Esophagus (tissue), 2 donors: ENCODE results near the gene GSE1. TPM values are rescaled to one million over a fixed set of nuclear protein-coding genes. Genes with fewer than 3 reads are reported as not detected.

Experiments used
- H3K27ac ChIP-seq, 2 donors: one replicate each; pipeline ENCODE4 v1.5.1; 2013; ENCODE audit warnings: low read depth in 2 of 2, mild to moderate bottlenecking in 2 of 2, inconsistent platforms in 1 of 2, low read length in 1 of 2, moderate library complexity in 1 of 2
- H3K27me3 ChIP-seq, 2 donors: one replicate each; pipeline ENCODE4 v1.6.1; 2013; ENCODE audit warnings: low read length in 2 of 2, control low read depth in 1 of 2, mild to moderate bottlenecking in 1 of 2; ENCODE audit not compliant: insufficient read depth in 2 of 2, control insufficient read depth in 1 of 2
- H3K36me3 ChIP-seq, 2 donors: one replicate each; pipeline ENCODE4 v1.6.1; 2013; ENCODE audit warnings: low read length in 1 of 2; ENCODE audit not compliant: control insufficient read depth in 2 of 2, insufficient read depth in 2 of 2
- H3K4me1 ChIP-seq, 2 donors: one replicate each; pipeline ENCODE4 v1.6.1; 2013; ENCODE audit warnings: low read length in 1 of 2; ENCODE audit not compliant: control insufficient read depth in 2 of 2, insufficient read depth in 2 of 2
- H3K4me3 ChIP-seq, 2 donors: one replicate each; pipeline ENCODE4 v1.5.1; 2013; ENCODE audit warnings: low read length in 2 of 2, mild to moderate bottlenecking in 2 of 2, low read depth in 1 of 2, moderate library complexity in 1 of 2
- H3K9me3 ChIP-seq, 2 donors: one replicate each; pipeline ENCODE4 v1.6.1; 2013; ENCODE audit warnings: mild to moderate bottlenecking in 2 of 2, low read depth in 1 of 2, low read length in 1 of 2, moderate library complexity in 1 of 2; ENCODE audit not compliant: control insufficient read depth in 2 of 2, insufficient read depth in 1 of 2
- WGBS, 2 donors: extraction: QIAGEN DNeasy Blood & Tissue Kit; methylation state at CpG; one replicate each; pipeline ENCODE4 v1.1.7; 2013; 5-methylcytosine and 5-hydroxymethylcytosine counted together
- polyA plus RNA-seq, 2 donors: library from polyadenylated mRNA; stranded (reverse); fragments of 200-250 nt; gene quantifications; one replicate each; pipeline ENCODE4 v1.2.3, GENCODE V29; 2013
- donor health status: healthy with polysubstance abuse.
- donor health status: Bipolar disorder and iron deficiency.

GSE1 gene
- polyA plus RNA-seq, 2 donors: 8.9 to 19.6 TPM

DNA sequence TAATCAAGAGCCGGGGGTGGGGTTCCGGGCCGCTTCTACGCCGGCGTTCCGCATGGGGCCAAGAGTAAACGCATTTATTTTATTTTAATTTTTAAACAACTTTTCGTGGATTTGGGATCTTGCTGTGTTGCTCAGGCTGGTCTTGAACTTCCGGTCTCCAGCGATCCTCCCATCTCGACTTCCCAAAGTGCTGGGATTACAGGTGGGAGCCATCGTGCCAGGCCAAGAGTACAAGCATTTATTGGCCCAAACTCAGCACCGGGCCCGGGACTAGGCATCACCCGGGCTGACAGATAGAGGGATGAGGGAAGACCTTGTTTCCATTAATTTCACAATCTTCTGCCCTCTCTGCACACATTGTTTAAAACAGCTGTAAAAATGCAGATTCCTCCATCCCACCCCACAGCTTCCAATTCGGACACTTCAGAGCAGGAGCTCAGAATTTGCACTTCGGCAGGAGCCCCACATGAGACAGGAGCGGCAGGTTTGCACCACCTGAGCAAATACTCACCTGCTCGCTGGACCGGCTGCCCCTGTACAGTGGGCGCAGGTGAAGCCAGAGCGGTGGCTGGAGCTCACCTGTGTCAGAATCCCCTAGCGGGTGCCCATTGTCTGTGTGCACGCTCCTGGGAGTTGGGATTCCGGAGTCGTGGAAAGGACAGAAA, 76.3 kb downstream of the GSE1 start:
- Histone ChIP-seq H3K36me3 (no peaks in the 10 kb centered on the region), H3K27ac (no peak overlapping the region), H3K4me1 (peaks cover 0 to 3% of the 10 kb centered on the region in 2 donors), H3K9me3 (no peaks in the 10 kb centered on the region), H3K4me3 (peak overlapping the region in 1 of 2 donors; percentile 29), H3K27me3 (no peaks in the 10 kb centered on the region)
- 30 to 34% methylated on average over 26 to 27 of the region's 27 CpGs for WGBS, 2 donors

DNA sequence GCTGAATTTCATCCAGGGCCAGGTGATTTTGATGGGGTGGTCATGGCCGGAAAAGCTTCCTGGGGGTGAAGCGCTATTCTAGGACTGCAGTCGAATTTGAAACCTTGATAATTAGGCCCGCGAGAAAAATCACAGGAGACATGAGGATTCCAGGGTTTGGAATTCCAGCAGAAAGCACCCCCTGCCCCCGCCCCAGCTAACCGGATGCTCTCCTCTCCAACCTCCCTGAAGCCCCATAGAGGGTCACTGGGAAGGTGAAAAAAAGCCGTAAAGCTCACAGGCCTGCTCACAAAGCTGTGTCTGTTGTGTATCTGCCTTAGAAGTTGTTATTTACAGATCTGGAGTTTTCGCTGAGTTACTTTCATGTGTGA, 76.8 kb downstream of the GSE1 start:
- Histone ChIP-seq H3K9me3 (no peaks in the 10 kb centered on the region), H3K4me3 (no peak overlapping the region), H3K27me3 (no peaks in the 10 kb centered on the region), H3K27ac (no peak overlapping the region), H3K36me3 (no peaks in the 10 kb centered on the region), H3K4me1 (peaks cover 0 to 3% of the 10 kb centered on the region in 2 donors)
- 53 to 65% methylated on average over 9 of the region's 9 CpGs for WGBS, 2 donors

DNA sequence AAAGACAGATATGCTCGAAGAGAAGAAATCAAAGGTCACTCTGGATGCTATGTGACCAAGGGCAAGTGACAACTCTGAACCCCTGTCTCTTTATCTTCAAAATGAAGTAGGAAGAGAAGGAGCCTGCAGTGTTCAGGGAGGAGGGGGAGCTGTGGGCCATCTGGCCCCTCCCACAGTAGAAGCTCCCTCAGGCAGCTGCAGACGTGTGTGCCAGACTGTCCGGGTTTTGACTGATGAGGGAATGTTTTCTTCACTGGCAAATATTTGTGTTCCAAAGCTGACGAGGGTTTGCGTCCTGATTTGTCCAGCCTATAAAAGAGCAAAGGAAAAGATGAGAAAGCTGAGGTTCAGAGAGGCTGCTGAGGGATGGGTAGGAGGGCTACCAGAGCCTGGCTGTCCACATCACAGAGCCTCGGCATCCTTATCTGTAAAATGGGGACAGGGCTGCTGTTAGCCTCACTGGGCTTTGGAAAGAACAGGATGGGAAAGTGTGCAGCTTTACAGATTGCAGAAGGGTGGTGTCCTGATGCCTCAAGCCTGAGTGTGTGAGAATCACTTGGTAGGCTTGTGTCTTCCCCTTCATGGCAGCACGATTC, 77.4 kb downstream of the GSE1 start:
- Histone ChIP-seq H3K27me3 (no peaks in the 10 kb centered on the region), H3K4me3 (no peak overlapping the region), H3K27ac (no peak overlapping the region), H3K36me3 (no peaks in the 10 kb centered on the region), H3K4me1 (peaks cover 0 to 3% of the 10 kb centered on the region in 2 donors), H3K9me3 (no peaks in the 10 kb centered on the region)
- WGBS, 2 donors: 32 to 39% methylated on average over 7 of the region's 7 CpGs

- no peaks in the 10 kb centered on the region for H3K9me3 ChIP-seq
- 77 to 81% methylated on average over 24 of the region's 24 CpGs for WGBS, 2 donors
- H3K4me1 ChIP-seq: peaks cover 0 to 5% of the 10 kb centered on the region in 2 donors
- H3K27ac ChIP-seq: no peak overlapping the region
- no peaks in the 10 kb centered on the region for H3K36me3 ChIP-seq
- H3K4me3 ChIP-seq: no peak overlapping the region
- H3K27me3 ChIP-seq: no peaks in the 10 kb centered on the region
Measured at GRCh38 chr16:85695196-85696128, 82.3 kb downstream of the GSE1 start.

DNA sequence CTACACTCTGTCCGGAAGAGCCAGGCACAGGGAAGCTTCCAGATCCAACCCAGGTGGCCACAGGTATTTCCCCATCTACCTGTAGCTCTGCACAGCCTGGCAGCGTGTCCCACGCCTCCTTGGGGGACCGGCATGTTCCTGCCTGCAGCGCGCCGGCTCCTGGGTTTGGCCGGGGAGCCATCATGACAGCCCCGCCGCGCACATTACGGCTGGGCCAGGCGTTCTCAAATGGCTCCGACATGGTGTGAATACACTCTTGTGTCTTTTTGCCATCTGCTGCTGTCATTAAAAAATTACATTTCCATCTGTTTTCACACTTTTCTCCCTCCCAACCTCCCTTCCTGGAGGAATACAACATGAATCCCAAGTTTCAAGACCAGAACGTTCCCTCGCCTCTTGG, 83.7 kb downstream of the GSE1 start:
- peaks cover 0 to 2% of the 10 kb centered on the region in 2 donors for H3K9me3 ChIP-seq
- H3K4me3 ChIP-seq: no peak overlapping the region
- 37 to 69% methylated on average over 16 of the region's 16 CpGs for WGBS, 2 donors
- H3K27me3 ChIP-seq: no peaks in the 10 kb centered on the region
- H3K36me3 ChIP-seq: no peaks in the 10 kb centered on the region
- H3K27ac ChIP-seq: no peak overlapping the region
- peaks cover 0 to 5% of the 10 kb centered on the region in 2 donors for H3K4me1 ChIP-seq

DNA sequence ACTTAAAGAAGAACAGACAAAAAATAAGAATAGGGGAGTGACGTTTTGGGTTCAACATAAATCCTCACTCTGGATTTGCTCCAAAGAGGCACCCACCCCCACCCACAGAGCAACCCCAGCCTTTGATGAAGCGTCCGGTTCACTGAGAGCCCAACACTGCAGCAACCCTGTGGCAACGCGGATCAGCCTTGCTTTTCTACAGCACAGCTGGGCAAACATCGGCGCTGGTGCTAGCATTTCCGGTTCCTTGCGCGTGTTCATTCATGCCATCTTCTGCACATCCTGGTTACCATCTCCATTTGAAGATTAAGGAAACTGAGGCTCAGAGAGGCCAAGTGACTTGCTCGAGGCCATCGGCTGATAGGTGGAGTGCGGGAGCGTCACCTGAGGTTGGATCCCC, 84.3 kb downstream of the GSE1 start:
- 45 to 49% methylated on average over 14 of the region's 14 CpGs for WGBS, 2 donors
- Histone ChIP-seq H3K9me3 (peaks cover 0 to 2% of the 10 kb centered on the region in 2 donors), H3K4me3 (no peak overlapping the region), H3K27me3 (no peaks in the 10 kb centered on the region), H3K27ac (no peak overlapping the region), H3K36me3 (no peaks in the 10 kb centered on the region), H3K4me1 (peaks cover 0 to 5% of the 10 kb centered on the region in 2 donors)

DNA sequence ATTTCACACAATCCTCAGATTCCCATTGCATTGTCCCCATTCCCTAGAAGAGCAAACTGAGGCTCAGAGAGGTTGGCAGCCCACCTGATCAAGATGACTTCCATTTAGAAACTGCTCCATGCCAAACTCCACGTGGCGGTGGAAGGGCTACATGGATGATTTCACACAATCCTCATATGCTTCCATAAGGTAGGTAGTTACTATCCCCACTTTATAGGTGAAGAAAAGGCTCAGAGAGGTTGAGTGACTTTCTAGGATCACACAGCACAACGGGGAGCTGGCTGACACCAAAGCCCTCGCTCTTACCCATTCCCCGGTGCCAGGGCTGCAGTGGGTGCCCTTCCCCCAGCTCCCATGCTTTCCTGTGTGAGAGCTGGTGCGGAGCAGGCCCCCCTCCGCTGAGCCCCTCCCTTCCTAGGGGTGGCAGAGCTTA, 85.4 kb downstream of the GSE1 start:
- 87 to 89% methylated on average over 7 of the region's 7 CpGs for WGBS, 2 donors
- H3K27ac ChIP-seq: no peak overlapping the region

GRCh38 chr16:85698935-85699558, 85.9 kb downstream of the GSE1 start:
- 79 to 82% methylated on average over 12 of the region's 12 CpGs for WGBS, 2 donors

More for the DNA sequence above, 85.4 kb downstream of the GSE1 start:
- H3K27me3 ChIP-seq: no peaks in the 10 kb centered on the region
- no peak overlapping the region for H3K4me3 ChIP-seq
- peaks cover 0 to 2% of the 10 kb centered on the region in 2 donors for H3K9me3 ChIP-seq
- no peaks in the 10 kb centered on the region for H3K36me3 ChIP-seq
- peaks cover 0 to 5% of the 10 kb centered on the region in 2 donors for H3K4me1 ChIP-seq

GRCh38 chr16:85699628-85700027, 86.5 kb downstream of the GSE1 start:
- 57 to 61% methylated on average over 7 of the region's 7 CpGs for WGBS, 2 donors
- Histone ChIP-seq H3K27me3 (no peaks in the 10 kb centered on the region), H3K27ac (no peak overlapping the region), H3K4me1 (peaks cover 0 to 5% of the 10 kb centered on the region in 2 donors), H3K9me3 (peaks cover 0 to 2% of the 10 kb centered on the region in 2 donors), H3K4me3 (no peak overlapping the region), H3K36me3 (no peaks in the 10 kb centered on the region)

More at GRCh38 chr16:85698935-85699558, 85.9 kb downstream of the GSE1 start:
- Histone ChIP-seq H3K4me3 (no peak overlapping the region), H3K9me3 (peaks cover 0 to 2% of the 10 kb centered on the region in 2 donors), H3K4me1 (peaks cover 0 to 5% of the 10 kb centered on the region in 2 donors), H3K36me3 (no peaks in the 10 kb centered on the region), H3K27ac (no peak overlapping the region), H3K27me3 (no peaks in the 10 kb centered on the region)
